Mesenchymal stem cell (in vitro differentiated cells and primary cell): Measurements from ENCODE around the gene MOV10L1.

Experiments
- DNase-seq: peaks from one replicate; pipeline ENCODE4 v3.0.0-alpha.2; 2013
- H2AFZ ChIP-seq: one replicate; pipeline ENCODE4 v1.6.1; 2013; ENCODE audit warnings: low read depth, mild to moderate bottlenecking, control low read depth, inconsistent platforms, low read length, moderate library complexity
- H2AK5ac ChIP-seq: 2 replicates; pipeline ENCODE4 v1.6.1; 2013; ENCODE audit warnings: low read length, moderate library complexity, mild to moderate bottlenecking, inconsistent platforms; ENCODE audit not compliant: severe bottlenecking
- H2BK120ac ChIP-seq: one replicate; pipeline ENCODE4 v1.6.1; 2013; ENCODE audit warnings: low read depth, mild to moderate bottlenecking, inconsistent platforms, low read length, moderate library complexity
- H2BK12ac ChIP-seq, 2 experiments: one replicate each; pipeline ENCODE4 v1.6.1; 2013; ENCODE audit warnings: inconsistent platforms in 2 of 2, low read length in 2 of 2, mild to moderate bottlenecking in 2 of 2, moderate library complexity in 2 of 2, control low read depth in 1 of 2
- H2BK15ac ChIP-seq: one replicate; pipeline ENCODE4 v1.6.1; 2013; ENCODE audit warnings: mild to moderate bottlenecking, low read depth, inconsistent platforms; ENCODE audit not compliant: poor library complexity, severe bottlenecking
- H2BK5ac ChIP-seq: 2 replicates; pipeline ENCODE4 v1.6.1; 2013; ENCODE audit warnings: low read depth, mild to moderate bottlenecking, low read length, control low read depth, inconsistent platforms; ENCODE audit not compliant: poor library complexity, severe bottlenecking
- H3K14ac ChIP-seq, 2 experiments: one replicate each; pipeline ENCODE4 v1.6.1; 2013; ENCODE audit warnings: inconsistent platforms in 2 of 2, low read length in 2 of 2, control low read depth in 1 of 2, mild to moderate bottlenecking in 1 of 2, moderate library complexity in 1 of 2
- H3K18ac ChIP-seq, 2 experiments: one replicate each; pipeline ENCODE4 v1.6.1; 2013; ENCODE audit warnings: inconsistent platforms in 2 of 2, low read length in 2 of 2, control low read depth in 1 of 2, low read depth in 1 of 2, mild to moderate bottlenecking in 1 of 2
- H3K23ac ChIP-seq, 2 experiments: one replicate each; pipeline ENCODE4 v1.6.1; 2013; ENCODE audit warnings: inconsistent platforms in 2 of 2, low read length in 2 of 2, mild to moderate bottlenecking in 2 of 2, moderate library complexity in 2 of 2, control low read depth in 1 of 2
- H3K27ac ChIP-seq: 2 replicates; pipeline ENCODE4 v1.5.1; 2013; ENCODE audit warnings: mild to moderate bottlenecking, moderate library complexity, low read length, control low read depth, inconsistent platforms; ENCODE audit not compliant: poor library complexity, severe bottlenecking
- H3K27me3 ChIP-seq, 2 experiments: 2 replicates each; pipeline versions ENCODE4 v1.6.1 to v1.7.0; 2013; ENCODE audit warnings: low read length in 2 of 2, mild to moderate bottlenecking in 2 of 2, moderate library complexity in 2 of 2, control low read depth in 1 of 2, inconsistent platforms in 1 of 2; ENCODE audit not compliant: control insufficient read depth in 1 of 2, insufficient read depth in 1 of 2
- H3K36me3 ChIP-seq, 2 experiments: 2 replicates each; pipeline versions ENCODE4 v1.6.1 to v1.7.0; 2013; ENCODE audit warnings: low read length in 2 of 2, control low read depth in 1 of 2, inconsistent platforms in 1 of 2, low read depth in 1 of 2, mild to moderate bottlenecking in 1 of 2; ENCODE audit not compliant: insufficient read depth in 2 of 2, control insufficient read depth in 1 of 2
- H3K4ac ChIP-seq, 2 experiments: one replicate each; pipeline ENCODE4 v1.6.1; 2013; ENCODE audit warnings: inconsistent platforms in 2 of 2, low read length in 2 of 2, mild to moderate bottlenecking in 2 of 2, moderate library complexity in 2 of 2, control low read depth in 1 of 2, low read depth in 1 of 2
- H3K4me1 ChIP-seq: 2 replicates; pipeline ENCODE4 v1.6.1; 2013; ENCODE audit warnings: low read depth, low read length, control low read depth; ENCODE audit not compliant: control insufficient read depth, insufficient read depth
- H3K4me2 ChIP-seq: 2 replicates; pipeline ENCODE4 v1.6.1; 2013; ENCODE audit warnings: low read length, mild to moderate bottlenecking, inconsistent platforms; ENCODE audit not compliant: poor library complexity, severe bottlenecking
- H3K4me3 ChIP-seq, 2 experiments: 2 replicates each; pipeline versions ENCODE4 v1.5.1 to v1.7.0; 2013; ENCODE audit warnings: low read length in 2 of 2, mild to moderate bottlenecking in 2 of 2, control low read depth in 1 of 2, low read depth in 1 of 2; ENCODE audit not compliant: insufficient read depth in 1 of 2
- H3K79me1 ChIP-seq: replicated peaks from 2 replicates; pipeline ENCODE4 v1.6.1; 2013; ENCODE audit warnings: mild to moderate bottlenecking, control low read depth, low read length, inconsistent platforms; ENCODE audit not compliant: poor library complexity, severe bottlenecking
- H3K9ac ChIP-seq: 2 replicates; pipeline ENCODE4 v1.7.0; 2013; ENCODE audit warnings: mild to moderate bottlenecking, low read length, moderate library complexity
- H3K9me3 ChIP-seq: 2 replicates; pipeline ENCODE4 v1.7.0; 2013; ENCODE audit warnings: mild to moderate bottlenecking, low read length; ENCODE audit not compliant: control insufficient read depth
- H4K8ac ChIP-seq: one replicate; pipeline ENCODE4 v1.6.1; 2013; ENCODE audit warnings: inconsistent platforms, mild to moderate bottlenecking, low read length, moderate library complexity
- H4K91ac ChIP-seq: one replicate; pipeline ENCODE4 v1.6.1; 2013; ENCODE audit warnings: mild to moderate bottlenecking, low read length, inconsistent platforms
- WGBS: methylation state at CpG from one replicate; pipeline ENCODE4 v1.1.7; 2013; ENCODE audit warnings: mixed read lengths; 5-methylcytosine and 5-hydroxymethylcytosine counted together

Gene MOV10L1

DNA sequence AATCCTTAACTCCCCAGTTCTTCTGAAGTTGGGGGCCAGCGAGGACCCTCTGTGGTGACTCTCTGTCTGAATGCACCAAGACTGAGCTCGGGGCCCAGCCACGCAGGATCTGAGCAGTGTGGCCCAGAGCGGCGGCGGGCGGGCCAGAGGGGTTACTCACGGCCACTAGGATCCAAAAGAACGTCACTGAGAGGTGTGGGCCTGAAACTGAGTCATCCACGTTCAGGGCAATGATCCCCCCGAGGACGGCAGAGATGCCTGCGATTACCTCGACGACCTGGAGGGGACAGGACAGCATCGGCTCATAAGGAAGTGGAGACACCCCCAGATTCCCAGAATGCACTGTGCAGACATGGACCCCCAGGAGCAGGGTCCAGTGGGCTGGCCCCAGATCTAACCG is 15.8 kb upstream of the MOV10L1 start:
- Histone ChIP-seq H4K91ac (no peak overlapping the region), H3K9ac (no peak overlapping the region), H3K9me3 (no peaks in the 10 kb centered on the region), H3K27ac (no peak overlapping the region), H3K36me3 (no peaks in the 10 kb centered on the region), H3K18ac (no peak overlapping the region), H4K8ac (no peak overlapping the region), H3K14ac (no peak overlapping the region), H2BK120ac (no peak overlapping the region), H2BK5ac (no peak overlapping the region), H3K4me3 (no peak overlapping the region), H3K79me1 (no peaks in the 10 kb centered on the region), H2BK15ac (no peak overlapping the region), H3K4me1 (no peaks in the 10 kb centered on the region), H3K4ac (no peak overlapping the region), H3K23ac (no peak overlapping the region), H2BK12ac (no peak overlapping the region), H2AFZ (no peak overlapping the region), H2AK5ac (no peak overlapping the region), H3K27me3 (peaks cover 0 to 24% of the 10 kb centered on the region in 2 experiments), H3K4me2 (no peak overlapping the region)
- DNase-seq = no peak
- 72% methylated on average over 17 of the region's 17 CpGs for WGBS

DNA sequence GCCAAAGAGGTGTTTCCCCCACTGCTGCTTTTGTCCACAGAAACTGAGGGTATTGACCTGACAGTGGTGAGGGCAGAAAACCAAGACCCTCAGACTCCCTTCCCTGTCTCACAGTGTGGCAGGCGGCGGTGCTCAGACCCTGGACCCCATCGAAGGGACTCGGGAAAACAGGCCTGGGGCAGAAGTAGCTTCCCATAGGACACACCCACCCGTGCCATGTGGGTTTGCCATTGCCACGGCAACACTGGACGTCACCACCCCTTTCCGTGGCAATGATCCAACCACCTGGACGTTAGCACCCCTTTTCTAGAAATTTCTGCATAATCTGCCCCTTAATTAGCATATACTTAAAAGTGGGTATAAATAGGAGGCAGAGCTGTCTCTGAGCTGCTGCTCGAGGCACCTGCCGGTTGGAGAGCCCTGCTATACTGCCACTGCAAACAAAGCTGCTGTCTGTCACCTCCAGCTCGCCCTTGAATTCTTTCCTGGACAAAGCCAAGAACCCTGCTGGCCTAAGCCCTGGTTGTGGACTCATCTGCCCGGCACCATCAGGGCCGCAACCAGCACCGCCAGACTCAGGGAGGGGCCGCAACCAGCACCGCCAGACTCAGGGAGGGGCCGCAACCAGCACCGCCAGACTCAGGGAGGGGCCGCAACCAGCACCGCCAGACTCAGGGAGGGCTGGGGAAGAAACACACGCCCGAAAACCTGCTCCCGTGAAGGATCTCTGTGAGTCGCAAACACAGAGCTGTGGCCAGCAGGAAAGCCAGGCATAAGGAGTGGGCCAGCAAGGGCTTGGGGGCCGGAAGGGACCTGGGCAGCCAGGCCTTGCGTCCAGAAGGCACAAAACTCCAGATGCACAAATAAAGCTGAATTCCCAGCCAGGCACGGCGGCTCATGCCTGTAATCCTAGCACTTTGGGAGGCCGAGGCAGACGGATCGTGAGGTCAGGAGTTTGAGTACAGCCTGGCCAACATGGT is 15.0 kb upstream of the MOV10L1 start:
- H3K9me3 ChIP-seq = no peaks in the 10 kb centered on the region
- H2BK120ac ChIP-seq = no peak overlapping the region
- H2BK12ac ChIP-seq = no peak overlapping the region
- H3K9ac ChIP-seq = no peak overlapping the region
- H3K4me1 ChIP-seq = no peaks in the 10 kb centered on the region
- no peak for DNase-seq
- H2BK15ac ChIP-seq = no peak overlapping the region
- no peak overlapping the region for H4K8ac ChIP-seq
- no peak overlapping the region for H3K14ac ChIP-seq
- H3K36me3 ChIP-seq = no peaks in the 10 kb centered on the region
- H3K79me1 ChIP-seq = no peaks in the 10 kb centered on the region
- H2AFZ ChIP-seq = no peak overlapping the region
- no peak overlapping the region for H3K4me3 ChIP-seq
- H2BK5ac ChIP-seq = no peak overlapping the region
- H4K91ac ChIP-seq = no peak overlapping the region
- no peak overlapping the region for H3K18ac ChIP-seq
- H3K4ac ChIP-seq = no peak overlapping the region
- no peak overlapping the region for H2AK5ac ChIP-seq
- H3K4me2 ChIP-seq = no peak overlapping the region
- H3K23ac ChIP-seq = no peak overlapping the region
- peaks cover 3 to 27% of the 10 kb centered on the region in 2 experiments for H3K27me3 ChIP-seq
- 89% methylated on average over 29 of the region's 32 CpGs for WGBS
- H3K27ac ChIP-seq = no peak overlapping the region

DNA sequence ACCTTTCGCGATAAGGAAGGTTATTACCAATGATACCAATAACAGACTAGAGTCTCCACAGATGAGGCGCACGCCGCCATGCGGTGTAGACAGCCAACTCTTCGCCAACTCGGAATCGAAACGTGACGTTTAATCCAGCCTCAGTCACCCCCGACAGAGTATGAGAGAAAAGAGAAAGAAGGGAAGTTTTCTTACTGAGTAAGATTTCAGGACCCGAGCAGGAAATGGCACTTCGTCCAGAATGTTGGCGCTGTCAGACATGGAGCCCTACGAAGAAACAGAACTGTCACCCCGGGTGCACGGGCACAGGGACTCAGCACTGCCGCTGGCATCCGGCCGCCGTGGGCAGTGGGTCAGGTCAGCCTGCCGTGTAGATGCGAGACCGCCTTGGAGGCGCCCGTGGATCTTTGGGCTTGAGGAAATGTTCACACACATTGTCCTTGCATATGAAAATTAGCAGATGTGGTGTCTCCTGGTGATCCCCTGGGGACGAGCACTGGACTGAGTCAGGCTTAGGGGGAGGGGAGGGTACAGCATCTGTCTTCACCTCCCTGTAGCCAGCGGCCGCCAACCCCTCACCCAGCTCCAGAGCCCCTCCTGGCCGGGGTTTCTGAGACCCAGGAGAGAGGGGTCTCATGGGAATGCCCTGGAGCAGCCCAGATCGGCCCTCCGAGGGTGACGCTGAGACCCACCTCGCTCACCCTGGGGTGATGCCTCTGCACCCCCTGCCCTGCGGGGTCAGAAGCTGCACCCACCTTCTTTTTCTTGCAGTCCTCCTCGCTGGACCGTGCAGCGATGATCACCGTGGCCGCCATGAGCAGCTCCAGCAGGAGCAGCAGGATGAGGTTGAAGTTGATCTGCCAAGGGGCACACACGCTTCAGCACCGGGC is 12.9 kb upstream of the MOV10L1 start:
- no peak overlapping the region for H4K8ac ChIP-seq

DNA sequence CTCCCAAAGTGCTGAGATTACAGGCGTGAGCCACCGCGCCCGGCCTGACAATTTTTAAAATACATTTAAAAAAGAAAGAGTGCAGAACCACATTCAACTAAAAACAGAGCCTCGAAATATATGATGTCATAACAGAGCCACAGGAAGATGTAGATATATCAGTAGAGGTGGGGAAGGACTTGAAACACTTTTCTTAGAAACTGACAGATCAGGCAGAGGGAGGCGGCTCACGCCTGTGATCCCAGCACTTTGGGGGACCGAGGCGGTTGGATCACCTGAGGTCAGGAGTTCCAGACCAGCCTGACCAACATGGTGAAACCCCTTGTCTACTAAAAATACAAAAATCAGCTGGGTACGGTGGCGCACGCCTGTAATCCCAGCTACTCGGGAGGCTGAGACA is 11.6 kb upstream of the MOV10L1 start:
- WGBS = 94% methylated on average over 9 of the region's 13 CpGs
- Histone ChIP-seq H3K4ac (no peak overlapping the region), H3K36me3 (peaks cover 0 to 3% of the 10 kb centered on the region in 2 experiments)

More for the DNA sequence above, 12.9 kb upstream of the MOV10L1 start:
- Histone ChIP-seq H3K23ac (no peak overlapping the region), H2BK120ac (no peak overlapping the region), H3K27ac (no peak overlapping the region), H3K4me3 (no peak overlapping the region), H3K9me3 (no peaks in the 10 kb centered on the region), H3K4ac (no peak overlapping the region), H3K4me1 (no peaks in the 10 kb centered on the region), H2BK15ac (no peak overlapping the region), H2BK5ac (no peak overlapping the region), H3K79me1 (no peaks in the 10 kb centered on the region), H3K36me3 (peaks cover 0 to under 1% of the 10 kb centered on the region in 2 experiments), H3K9ac (no peak overlapping the region), H2AK5ac (no peak overlapping the region), H3K14ac (no peak overlapping the region), H4K91ac (no peak overlapping the region), H2BK12ac (no peak overlapping the region), H3K18ac (no peak overlapping the region), H3K27me3 (peaks cover 8 to 40% of the 10 kb centered on the region in 2 experiments), H2AFZ (no peak overlapping the region), H3K4me2 (no peak overlapping the region)
- DNase-seq = no peak
- 91% methylated on average over 41 of the region's 43 CpGs for WGBS

More for the DNA sequence above, 11.6 kb upstream of the MOV10L1 start:
- no peak for DNase-seq
- H2AFZ ChIP-seq = no peak overlapping the region
- H3K18ac ChIP-seq = no peak overlapping the region
- no peak overlapping the region for H2BK5ac ChIP-seq
- no peak overlapping the region for H3K4me2 ChIP-seq
- no peaks in the 10 kb centered on the region for H3K79me1 ChIP-seq
- H4K91ac ChIP-seq = no peak overlapping the region
- H3K27me3 ChIP-seq = peaks cover 8 to 46% of the 10 kb centered on the region in 2 experiments
- H3K9ac ChIP-seq = no peak overlapping the region
- no peak overlapping the region for H2AK5ac ChIP-seq
- no peak overlapping the region for H3K14ac ChIP-seq
- H3K9me3 ChIP-seq = no peaks in the 10 kb centered on the region
- no peak overlapping the region for H3K27ac ChIP-seq
- no peak overlapping the region for H2BK12ac ChIP-seq
- H3K4me1 ChIP-seq = no peaks in the 10 kb centered on the region
- H2BK120ac ChIP-seq = no peak overlapping the region
- H3K4me3 ChIP-seq = no peak overlapping the region
- no peak overlapping the region for H2BK15ac ChIP-seq
- no peak overlapping the region for H3K23ac ChIP-seq
- no peak overlapping the region for H4K8ac ChIP-seq
